Measurements from ENCODE around the gene ABHD12.

ABHD12 gene

GRCh38 chr20:25376236-25376635, 14.4 kb downstream of the ABHD12 start:
- no peaks in the 10 kb centered on the region for H3K27me3 ChIP-seq (ENCODE audit: low read length)
- no peak overlapping the region for H3K4me2 ChIP-seq (ENCODE audit: low read depth, low read length, poor library complexity, severe bottlenecking)
- no peaks in the 10 kb centered on the region for H3K36me3 ChIP-seq (ENCODE audit: low read length)
- H3K4me3 ChIP-seq (ENCODE audit: insufficient read depth, low read length, poor library complexity, severe bottlenecking): no peak overlapping the region
- TF ChIP-seq EZH2phosphoT487 (conservative IDR thresholded peaks at IDR 0.05; ENCODE audit: low read length) (no peak), CTCF (IDR thresholded peaks at IDR 0.05; ENCODE audit: insufficient read depth, low read length, poor library complexity, severe bottlenecking) (no peak)
- H3F3A ChIP-seq (ENCODE audit: insufficient read depth): no peaks in the 10 kb centered on the region
- H3K79me2 ChIP-seq (ENCODE audit: insufficient read depth, low read length): peaks cover 5% of the 10 kb centered on the region
- no peaks in the 10 kb centered on the region for H3K9me3 ChIP-seq (ENCODE audit: insufficient read depth, low read length)
- no peak overlapping the region for H3K9ac ChIP-seq (ENCODE audit: low read length)
- H3K27ac ChIP-seq (ENCODE audit: low read depth, low read length): no peak overlapping the region
- no peaks in the 10 kb centered on the region for H3K9me2 ChIP-seq (replicated peaks; ENCODE audit: insufficient read depth, low read length)
- no peak overlapping the region for H2AFZ ChIP-seq (ENCODE audit: low read depth, low read length, severe bottlenecking)
- no peaks in the 10 kb centered on the region; the same call in 1 of the 2 replicates for H4K20me1 ChIP-seq (ENCODE audit: low read depth, low read length)

GRCh38 chr20:25374842-25375241, 15.8 kb downstream of the ABHD12 start:
- H3K9me2 ChIP-seq (replicated peaks; ENCODE audit: insufficient read depth, low read length): no peaks in the 10 kb centered on the region
- no peaks in the 10 kb centered on the region; the same call in 1 of the 2 replicates for H4K20me1 ChIP-seq (ENCODE audit: low read depth, low read length)
- H3K36me3 ChIP-seq (ENCODE audit: low read length): no peaks in the 10 kb centered on the region
- H3K4me3 ChIP-seq (ENCODE audit: insufficient read depth, low read length, poor library complexity, severe bottlenecking): no peak overlapping the region
- no peaks in the 10 kb centered on the region for H3K9me3 ChIP-seq (ENCODE audit: insufficient read depth, low read length)
- H3K27me3 ChIP-seq (ENCODE audit: low read length): no peaks in the 10 kb centered on the region
- H2AFZ ChIP-seq (ENCODE audit: low read depth, low read length, severe bottlenecking): no peak overlapping the region
- no peak overlapping the region for H3K4me2 ChIP-seq (ENCODE audit: low read depth, low read length, poor library complexity, severe bottlenecking)
- H3K9ac ChIP-seq (ENCODE audit: low read length): no peak overlapping the region
- H3K27ac ChIP-seq (ENCODE audit: low read depth, low read length): no peak overlapping the region
- H3F3A ChIP-seq (ENCODE audit: insufficient read depth): no peaks in the 10 kb centered on the region
- no peaks in the 10 kb centered on the region; the same call in none of the 2 replicates for H3K79me2 ChIP-seq (ENCODE audit: insufficient read depth, low read length)
- TF ChIP-seq CTCF (IDR thresholded peaks at IDR 0.05; ENCODE audit: insufficient read depth, low read length, poor library complexity, severe bottlenecking): no peak
- no peak for TF ChIP-seq EZH2phosphoT487 (conservative IDR thresholded peaks at IDR 0.05; ENCODE audit: low read length)

- no peak overlapping the region for H3K4me3 ChIP-seq (ENCODE audit: insufficient read depth, low read length, poor library complexity, severe bottlenecking)
- no peaks in the 10 kb centered on the region for H3F3A ChIP-seq (ENCODE audit: insufficient read depth)
- no peak overlapping the region for H3K4me2 ChIP-seq (ENCODE audit: low read depth, low read length, poor library complexity, severe bottlenecking)
- H2AFZ ChIP-seq (ENCODE audit: low read depth, low read length, severe bottlenecking): no peak overlapping the region
- no peaks in the 10 kb centered on the region for H3K9me2 ChIP-seq (replicated peaks; ENCODE audit: insufficient read depth, low read length)
- H3K9ac ChIP-seq (ENCODE audit: low read length): no peak overlapping the region
- H4K20me1 ChIP-seq (ENCODE audit: low read depth, low read length): no peaks in the 10 kb centered on the region; the same call in 1 of the 2 replicates
- no peaks in the 10 kb centered on the region; the same call in 1 of the 2 replicates for H3K79me2 ChIP-seq (ENCODE audit: insufficient read depth, low read length)
- no peak overlapping the region for H3K27ac ChIP-seq (ENCODE audit: low read depth, low read length)
- no peak for TF ChIP-seq EZH2phosphoT487 (conservative IDR thresholded peaks at IDR 0.05; ENCODE audit: low read length)
- no peak for TF ChIP-seq CTCF (IDR thresholded peaks at IDR 0.05; ENCODE audit: insufficient read depth, low read length, poor library complexity, severe bottlenecking)
- H3K27me3 ChIP-seq (ENCODE audit: low read length): no peaks in the 10 kb centered on the region
- no peaks in the 10 kb centered on the region for H3K36me3 ChIP-seq (ENCODE audit: low read length)
- H3K9me3 ChIP-seq (ENCODE audit: insufficient read depth, low read length): no peaks in the 10 kb centered on the region
Observed at GRCh38 chr20:25372584-25373336, 17.9 kb downstream of the ABHD12 start.

Data from SU-DHL-6 (cell line).